HG03064 (cell line): Measurements from ENCODE around the gene CUX1.
"Not testable (repeated sequence)": the region's sequence is repeated elsewhere in the genome, so short reads cannot be mapped to it uniquely, and the experiment has no call there.

ENCODE experiments used
- ATAC-seq: cut with Tn5 transposase; IDR thresholded peaks from one replicate; pipeline ENCODE4 v1.9.1; 2021; ENCODE audit warnings: low read depth; ENCODE audit not compliant: unreplicated experiment

CUX1 gene

DNA sequence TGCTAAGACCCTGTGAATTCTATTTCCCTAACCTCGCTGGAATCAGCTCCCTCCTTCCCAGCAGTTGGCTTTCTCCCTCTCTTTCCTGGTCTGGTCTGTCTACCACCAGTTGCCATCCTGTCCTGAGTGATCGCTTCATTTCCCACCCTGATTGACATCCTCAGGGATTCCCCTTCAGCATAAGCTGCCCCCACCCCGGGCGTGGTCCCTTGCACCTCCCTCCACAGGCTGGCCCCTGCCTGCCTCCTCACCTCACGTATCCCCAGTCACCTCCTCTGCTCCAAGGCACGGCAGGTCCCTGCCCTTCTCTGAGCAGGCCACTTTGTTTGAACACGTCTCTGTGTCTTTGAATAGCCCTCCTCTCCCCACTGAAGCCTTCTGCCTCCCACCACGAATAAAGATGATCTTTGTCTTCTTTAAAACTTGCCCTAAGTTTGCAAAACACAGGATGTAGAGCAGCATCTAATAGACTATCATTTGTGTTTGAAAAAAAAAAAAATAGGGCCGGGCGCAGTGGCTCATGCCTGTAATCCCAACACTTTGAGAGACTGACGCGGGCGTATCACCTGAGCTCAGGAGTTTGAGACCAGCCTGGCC lies 233.5 kb downstream of the CUX1 start:
- no peak for ATAC-seq

DNA sequence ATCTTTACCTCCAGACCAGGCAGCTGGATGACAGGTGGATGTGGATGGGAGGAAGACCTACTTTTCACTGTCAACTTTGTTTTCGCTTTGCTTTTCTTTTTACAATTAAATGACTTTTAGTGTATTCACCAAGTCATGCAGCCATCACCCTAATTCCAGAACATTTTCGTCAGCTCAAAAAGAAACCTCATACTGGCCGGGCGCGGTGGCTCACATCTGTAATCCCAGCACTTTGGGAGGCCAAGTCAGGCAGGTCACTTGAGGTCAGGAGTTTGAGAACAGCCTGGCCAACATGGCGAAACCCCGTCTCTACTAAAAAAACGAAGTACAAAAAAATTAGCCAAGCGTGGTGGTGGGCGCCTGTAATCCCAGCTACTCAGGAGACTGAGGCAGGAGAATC lies 234.3 kb downstream of the CUX1 start:
- ATAC-seq = not testable (repeated sequence)

DNA sequence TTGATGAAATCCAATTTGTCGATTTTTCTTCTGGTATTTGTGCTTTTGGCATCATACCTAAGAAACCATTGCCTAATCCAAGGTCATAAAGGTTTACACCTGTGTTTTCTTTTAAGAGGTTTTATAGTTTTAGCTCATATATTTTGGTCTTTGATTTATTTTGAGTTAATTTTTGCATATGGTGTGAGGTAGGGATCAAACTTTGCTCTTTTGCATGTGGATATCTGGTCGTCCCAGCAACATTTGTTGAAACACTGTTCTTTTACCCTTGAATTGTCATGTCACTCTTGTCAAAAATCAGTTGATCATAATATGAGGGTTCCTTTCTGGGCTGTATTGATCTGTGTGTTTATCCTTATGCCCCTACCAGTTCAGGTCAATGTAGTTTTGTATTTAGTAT lies 236.7 kb downstream of the CUX1 start:
- no peak for ATAC-seq

DNA sequence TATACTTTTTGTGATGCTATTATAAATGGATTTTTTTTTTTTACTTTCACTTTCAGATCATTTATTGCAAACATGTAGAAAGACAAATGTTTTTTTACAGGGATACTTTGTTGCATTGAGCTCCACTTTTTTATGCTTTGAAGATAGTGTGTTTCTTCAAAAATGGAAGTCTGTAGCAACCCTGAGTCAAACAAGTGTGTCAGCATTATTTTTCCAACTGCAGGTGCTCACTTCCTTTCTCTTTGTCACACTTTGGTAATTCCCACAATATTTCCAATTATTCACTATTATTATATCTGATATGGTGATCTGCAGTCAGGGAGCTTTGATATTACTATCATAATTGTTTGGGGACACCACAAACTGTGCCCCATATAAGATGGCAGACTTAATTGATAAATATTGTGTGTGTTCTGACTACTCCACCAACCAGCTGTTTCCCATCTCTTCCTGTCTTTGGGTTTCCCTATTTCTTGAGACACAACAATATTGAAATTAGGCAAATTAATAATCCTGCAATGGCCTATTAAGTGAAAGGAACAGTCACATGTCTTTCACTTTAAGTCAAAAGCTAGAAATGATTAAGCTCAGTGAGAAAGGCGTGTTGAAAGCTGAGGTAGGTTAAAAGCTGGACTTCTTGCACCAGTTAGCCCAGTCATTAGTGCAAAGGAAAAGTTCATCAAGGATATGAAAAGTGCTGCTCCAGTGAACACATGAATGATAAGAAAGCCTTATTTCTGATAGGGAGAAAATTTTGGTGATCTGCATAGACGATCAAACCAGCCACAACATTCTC lies 238.0 kb downstream of the CUX1 start:
- ATAC-seq = no peak

DNA sequence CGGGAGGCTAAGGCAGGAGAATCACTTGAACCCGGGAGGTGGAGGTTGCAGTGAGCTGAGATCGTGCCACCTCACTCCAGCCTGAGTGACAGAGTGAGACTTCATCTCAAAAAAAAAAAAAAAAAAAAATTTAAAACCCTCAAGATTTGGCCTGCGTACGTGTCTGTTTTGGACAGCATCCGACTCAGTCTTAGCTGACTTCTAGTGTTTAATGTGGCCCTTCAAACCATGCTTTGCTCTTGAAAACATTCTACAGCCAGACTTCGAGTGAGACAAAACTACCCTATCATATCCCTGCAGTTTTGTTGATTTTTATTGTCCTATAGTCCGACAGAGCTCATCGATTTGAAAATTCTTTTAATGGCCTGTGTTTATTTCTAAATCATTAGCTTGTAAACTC lies 242.1 kb downstream of the CUX1 start:
- no peak for ATAC-seq

DNA sequence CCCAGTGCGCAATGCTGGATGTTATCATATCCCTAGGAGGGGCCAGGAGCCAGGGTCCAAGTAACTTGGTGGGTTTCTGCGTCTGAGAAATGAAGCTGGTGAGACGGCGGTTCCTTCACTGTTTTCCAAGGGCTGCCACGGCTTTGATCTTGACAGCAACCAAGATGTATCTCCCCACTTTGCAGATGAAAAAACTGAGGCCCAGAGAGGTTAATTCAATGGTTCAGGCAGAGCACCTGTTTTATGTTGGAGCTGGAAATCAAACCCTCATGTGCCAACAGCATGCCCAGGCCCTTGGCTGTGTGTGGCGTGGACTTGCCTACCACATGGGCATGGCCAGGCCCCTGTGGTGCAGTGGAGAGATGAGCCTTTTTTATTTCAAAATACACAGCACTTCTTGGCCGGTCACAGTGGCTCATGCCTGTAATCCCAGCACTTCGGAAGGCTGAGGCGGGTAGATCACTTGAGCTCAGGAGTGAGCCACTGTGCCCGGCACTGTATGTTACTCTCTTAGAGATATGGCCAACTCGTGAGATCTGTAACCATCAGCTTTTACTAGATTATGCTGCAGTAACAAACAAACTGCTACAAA lies 244.0 kb downstream of the CUX1 start:
- no peak for ATAC-seq

DNA sequence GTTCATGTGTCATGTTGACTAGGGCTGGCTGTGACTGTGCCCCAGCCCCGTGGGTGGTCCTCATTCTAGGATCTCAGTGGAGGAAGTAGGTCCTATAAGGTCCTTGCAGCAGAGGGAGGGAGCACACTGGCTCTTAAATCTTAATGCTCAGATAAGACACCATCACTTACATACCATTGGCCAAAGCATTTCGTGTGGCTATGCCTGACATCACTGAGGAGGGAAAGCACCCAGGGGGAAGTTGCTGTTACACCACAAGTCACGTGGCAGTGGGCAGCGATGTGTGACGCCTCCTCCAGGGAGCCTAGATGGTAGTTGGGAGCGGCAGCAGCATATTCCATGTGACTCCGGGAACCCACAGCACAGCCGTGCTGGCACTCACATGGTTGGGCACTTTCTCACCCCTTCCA lies 244.6 kb downstream of the CUX1 start:
- peak; percentile 74 for ATAC-seq

DNA sequence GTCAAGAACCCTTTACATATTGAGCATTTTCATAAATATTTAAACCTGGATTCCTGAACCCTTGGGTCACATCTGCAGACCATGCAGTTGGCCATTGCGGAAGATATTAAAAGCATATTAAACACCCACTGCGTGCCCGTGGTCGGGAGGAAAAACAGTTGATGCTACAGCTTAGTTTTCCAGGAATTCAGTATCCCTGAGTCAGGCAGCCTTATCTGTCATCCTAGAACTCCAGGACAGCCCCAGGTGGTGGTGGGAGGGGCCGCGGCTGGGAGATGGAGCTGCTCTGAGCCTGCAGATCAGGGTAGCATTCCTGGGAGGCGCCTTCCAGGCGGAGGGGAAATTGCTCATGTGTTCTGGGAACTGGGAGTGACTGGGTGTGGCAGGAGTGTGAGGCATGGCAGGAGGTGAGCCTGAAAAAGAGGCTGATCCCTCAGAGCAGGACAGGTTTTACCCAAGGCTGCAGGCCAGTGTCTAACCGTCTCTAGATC lies 246.3 kb downstream of the CUX1 start:
- ATAC-seq = no peak

DNA sequence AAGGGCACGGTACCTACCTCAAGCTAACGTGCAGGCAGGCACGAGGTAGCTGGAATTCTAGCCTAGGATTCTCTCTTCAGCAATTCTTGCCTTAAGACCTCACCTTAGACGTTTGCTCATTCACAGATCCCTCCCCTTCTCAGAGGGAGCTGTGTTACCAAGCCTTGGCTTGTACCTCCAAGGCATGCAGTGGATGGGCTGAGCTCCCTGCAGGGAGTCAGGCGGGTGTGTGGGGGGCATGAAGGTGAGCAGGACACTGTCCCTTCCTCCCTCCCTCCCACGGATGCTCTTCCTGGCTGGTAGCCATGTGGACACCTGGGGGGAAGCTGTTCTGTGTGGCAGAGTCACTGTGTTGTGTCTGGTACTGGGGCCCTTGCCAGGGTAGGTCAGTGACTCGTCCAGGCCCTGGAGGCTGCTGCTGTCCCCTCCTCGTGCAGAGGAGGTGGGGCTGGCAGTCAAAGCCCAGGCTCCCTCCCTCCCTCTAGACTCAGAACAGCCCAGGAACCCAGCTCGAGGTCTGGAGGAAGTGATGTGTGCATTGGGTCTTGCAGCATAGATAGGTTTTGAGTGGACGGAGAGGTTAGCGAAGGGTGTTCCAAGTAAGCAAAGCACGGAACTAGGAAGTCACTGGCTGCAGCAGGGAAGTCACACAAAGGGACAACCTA lies 247.1 kb downstream of the CUX1 start:
- no peak for ATAC-seq

DNA sequence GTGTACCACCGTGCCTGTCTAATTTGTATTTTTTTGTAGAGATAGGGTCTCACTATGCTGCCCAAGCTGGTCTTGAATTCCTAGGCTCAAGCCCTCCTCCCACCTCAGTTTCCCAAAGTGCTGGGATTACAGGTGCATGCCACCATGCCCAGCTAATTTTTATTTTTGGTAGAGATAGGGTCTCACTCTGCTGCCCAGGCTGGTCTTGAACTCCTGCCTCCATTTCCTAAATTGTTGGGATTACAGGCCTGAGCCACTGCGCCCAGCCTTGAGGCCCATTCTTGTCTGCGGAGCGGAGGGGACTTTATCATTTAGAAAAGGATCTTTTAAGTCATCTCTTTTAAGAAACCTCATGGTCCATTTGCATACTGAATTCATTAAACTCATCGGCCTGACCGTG lies 247.8 kb downstream of the CUX1 start:
- ATAC-seq = no peak

DNA sequence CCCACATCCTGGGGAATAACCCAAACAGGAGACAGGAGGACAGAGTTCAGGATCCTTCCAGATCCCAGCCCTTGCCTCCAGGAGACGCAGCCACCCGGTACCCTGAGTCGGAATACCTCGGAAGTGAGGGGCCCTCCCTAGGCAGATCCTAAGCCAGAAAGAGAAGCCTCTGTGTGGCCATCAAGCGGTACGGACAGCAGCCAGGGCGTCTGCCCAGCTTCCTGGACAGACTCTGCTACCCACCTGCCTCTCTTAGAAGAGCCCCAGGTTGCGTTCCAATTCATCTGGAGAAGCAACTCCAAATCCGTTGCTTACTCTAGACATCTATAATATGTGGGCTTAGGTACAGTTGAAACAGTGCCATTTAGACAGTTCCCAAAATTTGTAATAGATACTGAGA lies 249.1 kb downstream of the CUX1 start:
- ATAC-seq = no peak

DNA sequence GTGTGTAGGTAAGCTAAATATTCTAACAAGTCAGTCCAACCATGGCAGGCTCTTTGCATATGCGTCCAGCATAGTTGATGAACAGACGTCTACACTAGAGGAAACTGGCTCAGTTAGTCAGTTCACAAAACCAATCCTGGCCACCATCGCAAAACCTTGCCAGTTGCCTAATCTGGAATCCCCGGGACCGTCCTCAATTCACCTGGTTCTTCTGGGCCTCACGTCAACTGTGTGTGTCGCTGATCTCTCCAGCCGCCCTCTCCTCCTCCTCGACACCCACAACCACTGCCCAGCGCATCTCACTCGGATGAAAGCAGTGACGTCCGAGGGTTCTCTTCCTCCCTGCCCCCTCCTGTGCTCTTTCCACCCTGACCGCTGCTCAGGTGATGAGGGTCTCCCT lies 251.4 kb downstream of the CUX1 start:
- no peak for ATAC-seq

DNA sequence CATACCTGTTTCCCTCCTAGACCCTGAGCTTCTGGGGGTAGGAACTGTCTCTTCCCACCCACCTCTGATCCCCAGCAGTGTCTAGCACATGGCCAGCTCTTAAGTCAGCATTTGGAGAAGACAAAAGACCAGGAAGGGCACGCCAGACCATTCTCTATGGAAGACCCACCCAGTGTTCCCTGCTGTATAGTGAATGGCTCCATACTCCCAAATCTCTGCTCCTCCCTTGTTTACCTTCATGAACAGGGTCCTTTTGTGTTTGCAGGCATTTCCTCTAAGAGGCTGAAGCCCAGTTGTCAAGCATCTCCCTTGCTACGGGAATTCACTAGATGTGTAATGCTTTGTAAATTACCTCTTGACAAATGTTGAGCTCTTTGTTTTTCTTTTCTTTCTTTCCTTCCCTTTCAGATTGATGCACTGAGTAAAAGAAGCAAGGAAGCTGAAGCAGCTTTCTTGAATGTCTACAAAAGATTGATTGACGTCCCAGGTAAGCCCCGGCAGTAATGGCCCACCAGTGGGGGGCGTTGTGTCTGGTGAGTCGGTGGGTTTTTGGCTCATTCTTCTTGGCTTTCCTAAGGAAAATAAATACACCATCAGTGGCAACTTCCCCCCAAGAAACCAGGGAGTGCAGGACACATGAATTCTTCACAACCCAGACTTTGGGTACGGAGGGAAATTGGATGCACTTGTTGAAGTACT lies 252.7 kb downstream of the CUX1 start:
- ATAC-seq = no peak

DNA sequence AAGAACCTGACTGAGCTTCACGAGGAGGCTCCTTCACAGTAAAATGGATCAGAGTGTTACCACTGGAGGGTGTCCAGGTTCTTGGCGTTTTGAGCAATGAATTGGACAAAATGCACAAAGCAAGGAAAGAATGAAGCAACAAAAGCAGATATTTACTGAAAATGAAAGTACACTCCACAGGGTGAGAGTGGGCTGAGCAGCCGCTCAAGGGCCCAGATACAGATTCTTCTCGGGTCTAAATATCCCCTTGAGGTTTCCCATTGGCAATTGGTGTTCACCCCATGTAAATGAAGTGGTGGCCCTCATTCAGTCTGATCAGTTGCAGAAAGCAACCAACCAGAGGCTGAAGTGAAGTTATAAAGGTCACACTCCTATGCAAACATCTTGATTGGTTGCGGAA lies 254.6 kb downstream of the CUX1 start:
- no peak for ATAC-seq

DNA sequence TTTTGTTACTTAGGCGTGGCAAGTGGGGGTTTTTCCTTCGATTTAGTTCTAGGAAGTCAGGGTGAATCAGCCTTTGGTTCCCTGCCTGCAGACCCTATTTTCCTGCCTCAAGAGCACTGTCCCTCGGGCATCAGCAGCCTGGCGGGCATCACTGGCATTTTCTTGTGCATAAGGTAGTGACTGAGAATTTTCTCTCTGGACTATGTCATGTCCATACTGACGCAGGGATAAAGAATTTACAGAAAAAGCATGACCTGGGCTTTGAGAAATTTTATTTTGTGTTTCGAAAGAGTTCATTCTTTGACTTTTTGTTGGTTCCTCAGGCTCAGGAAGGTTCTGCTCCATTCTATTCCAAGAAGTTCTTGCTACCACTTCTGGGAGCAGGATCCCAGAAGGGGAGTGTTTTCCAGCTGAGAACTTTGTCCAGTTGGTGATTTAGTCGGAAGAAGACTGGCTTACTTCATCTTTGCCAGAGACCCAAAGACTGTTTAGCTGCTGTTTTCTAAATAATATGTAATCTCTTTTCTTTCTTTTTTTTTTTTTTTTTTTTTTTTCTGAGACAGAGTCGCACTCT lies 255.3 kb downstream of the CUX1 start:
- no peak for ATAC-seq

DNA sequence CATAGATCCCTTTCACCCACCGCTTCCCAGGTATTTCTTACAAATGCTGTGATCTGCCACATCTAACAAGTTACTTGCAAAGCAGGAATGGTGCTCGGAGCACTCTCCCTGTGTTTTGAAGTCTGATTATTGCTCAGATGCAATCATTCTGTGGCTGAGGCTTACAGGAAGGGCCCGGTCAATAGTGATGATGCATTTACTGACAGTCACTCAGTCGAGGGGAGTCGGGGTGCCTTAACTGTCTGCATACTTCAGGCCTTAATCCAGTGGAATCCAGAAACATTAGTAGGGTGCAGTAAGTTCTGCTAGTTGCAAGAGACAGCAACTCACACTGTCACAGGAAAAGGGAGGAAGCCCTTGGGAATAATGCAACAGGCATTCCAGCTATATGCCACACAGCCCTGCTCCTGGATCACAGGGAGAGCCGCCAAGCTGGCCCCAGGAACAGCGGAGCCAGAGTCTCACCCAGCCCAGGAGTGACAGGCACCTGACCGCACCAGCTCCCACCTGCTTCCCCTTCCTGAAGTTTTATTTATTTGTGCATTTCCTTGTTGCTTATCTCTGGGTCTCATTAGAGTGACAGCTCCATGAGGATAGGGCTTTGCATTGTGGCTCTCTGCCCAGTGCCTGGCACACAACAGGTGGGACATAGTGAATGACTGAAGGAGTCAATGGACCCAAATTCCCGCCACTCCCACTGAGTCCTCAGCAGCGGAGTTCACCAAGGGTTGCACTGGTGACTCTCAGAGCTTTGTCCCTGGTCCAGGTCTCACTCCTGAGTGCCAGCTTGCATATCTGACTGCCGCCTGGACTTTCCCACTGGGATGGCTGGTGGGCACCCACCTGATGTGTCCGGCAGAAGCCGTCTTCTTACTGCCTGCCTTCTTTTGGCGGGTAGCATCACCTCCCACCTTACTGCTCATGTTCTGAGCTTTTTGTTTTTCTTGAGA lies 256.8 kb downstream of the CUX1 start:
- no peak for ATAC-seq

DNA sequence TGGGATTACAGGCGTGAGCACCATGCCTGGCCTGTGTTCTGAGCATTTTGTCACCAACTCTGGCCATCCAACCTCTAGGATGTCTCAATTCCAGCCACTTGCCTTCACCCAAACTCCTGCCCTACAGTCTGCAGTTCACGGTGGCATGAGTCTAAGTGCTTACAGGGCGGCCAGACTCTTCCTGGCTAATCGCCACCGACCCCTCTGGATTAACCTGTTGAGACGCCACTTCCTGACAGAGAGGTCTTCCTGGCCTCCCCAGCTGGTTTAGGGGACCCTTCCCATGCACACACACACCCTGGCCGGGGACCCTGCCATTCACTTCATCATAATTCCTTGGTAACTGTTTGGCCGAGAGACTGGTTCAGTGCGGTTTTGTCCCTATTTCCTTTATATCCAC lies 257.7 kb downstream of the CUX1 start:
- no peak for ATAC-seq

DNA sequence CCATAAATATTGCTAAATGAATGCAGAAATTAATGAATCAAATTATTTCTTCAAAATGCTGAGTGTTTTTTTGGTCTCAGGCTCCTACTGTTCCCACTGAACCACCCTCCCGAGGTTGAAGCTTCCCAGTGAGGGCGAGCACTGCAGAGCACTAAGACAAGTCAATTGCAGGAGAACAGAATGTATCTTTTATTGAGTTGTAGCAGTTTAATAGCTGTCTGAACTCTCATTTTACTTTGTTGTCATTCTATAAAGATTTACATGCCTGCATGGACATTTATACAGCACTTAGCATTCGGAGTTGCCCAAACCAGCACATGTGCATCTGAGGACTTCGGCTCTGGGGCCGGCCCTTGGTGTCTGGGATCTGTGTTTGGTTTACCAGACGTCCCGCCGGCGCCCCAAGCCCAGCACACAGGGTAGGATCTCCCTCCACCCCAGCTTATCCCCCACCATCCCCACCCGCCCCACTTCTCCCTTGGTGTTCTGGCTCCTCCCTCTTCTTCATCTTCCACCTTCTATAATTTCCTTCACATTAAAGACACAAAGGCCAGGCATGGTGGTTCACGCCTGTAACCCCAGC lies 258.2 kb downstream of the CUX1 start:
- ATAC-seq = no peak

DNA sequence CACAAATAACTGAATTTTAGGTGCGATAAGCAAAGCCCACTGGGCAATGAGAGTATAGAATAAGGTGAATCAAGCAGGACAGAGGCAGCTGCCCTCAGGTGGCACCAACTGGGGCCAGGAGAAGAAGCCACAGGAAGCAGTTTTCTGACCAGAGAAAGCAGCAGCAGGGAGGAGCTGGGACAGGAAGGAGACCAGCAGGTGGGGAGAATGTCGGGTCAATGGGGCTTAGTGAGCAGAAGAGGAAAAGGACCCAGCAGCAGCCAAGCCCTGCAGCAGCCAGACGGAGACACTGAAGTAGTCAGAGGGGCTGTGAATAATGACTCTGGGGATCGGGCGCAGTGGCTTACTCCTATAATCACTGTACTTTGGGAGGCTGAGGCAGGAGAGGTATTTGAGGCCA lies 259.7 kb downstream of the CUX1 start:
- ATAC-seq = no peak
